ENCODE measurements around the gene PIGQ. TPM values are rescaled to one million over a fixed set of nuclear protein-coding genes. Genes with fewer than 3 reads are reported as not detected.
A peak's percentile ranks its signal among the peaks of the same experiment; 100 is the strongest.

The PIGQ gene
- total and polyA plus RNA-seq, 2 of the 13 experiments (the other 11 are each of a cell fraction or from before 2014, with no cell fraction given) = 7.7 to 19.7 TPM

DNA sequence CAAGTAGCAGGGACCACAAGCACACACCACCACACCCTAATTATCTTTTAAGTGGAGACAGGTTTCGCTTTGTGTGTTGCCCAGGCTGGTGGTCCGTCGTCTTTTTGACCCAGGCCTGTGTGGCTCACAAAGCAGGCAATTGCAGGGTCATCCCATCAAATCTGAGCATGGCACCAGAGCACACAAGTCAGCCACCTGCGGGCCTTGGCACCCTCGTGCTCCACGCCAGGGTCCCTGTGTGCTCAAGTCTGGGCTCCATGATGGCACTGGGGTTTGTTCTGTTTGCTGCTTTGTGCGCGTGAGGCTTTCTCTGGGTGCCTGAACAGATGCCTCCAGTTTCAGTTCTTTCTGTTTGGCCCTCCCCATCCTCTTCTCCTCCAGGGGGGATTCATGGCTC is 44.6 kb upstream of the PIGQ start (continued):
- TF ChIP-seq, protein P1, sequence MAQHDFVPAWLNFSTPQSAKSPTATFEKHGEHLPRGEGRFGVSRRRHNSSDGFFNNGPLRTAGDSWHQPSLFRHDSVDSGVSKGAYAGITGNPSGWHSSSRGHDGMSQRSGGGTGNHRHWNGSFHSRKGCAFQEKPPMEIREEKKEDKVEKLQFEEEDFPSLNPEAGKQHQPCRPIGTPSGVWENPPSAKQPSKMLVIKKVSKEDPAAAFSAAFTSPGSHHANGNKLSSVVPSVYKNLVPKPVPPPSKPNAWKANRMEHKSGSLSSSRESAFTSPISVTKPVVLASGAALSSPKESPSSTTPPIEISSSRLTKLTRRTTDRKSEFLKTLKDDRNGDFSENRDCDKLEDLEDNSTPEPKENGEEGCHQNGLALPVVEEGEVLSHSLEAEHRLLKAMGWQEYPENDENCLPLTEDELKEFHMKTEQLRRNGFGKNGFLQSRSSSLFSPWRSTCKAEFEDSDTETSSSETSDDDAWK (CRISPR knock-in tag; IDR thresholded peaks at IDR 0.05) = no peak
- TF ChIP-seq, protein P2, sequence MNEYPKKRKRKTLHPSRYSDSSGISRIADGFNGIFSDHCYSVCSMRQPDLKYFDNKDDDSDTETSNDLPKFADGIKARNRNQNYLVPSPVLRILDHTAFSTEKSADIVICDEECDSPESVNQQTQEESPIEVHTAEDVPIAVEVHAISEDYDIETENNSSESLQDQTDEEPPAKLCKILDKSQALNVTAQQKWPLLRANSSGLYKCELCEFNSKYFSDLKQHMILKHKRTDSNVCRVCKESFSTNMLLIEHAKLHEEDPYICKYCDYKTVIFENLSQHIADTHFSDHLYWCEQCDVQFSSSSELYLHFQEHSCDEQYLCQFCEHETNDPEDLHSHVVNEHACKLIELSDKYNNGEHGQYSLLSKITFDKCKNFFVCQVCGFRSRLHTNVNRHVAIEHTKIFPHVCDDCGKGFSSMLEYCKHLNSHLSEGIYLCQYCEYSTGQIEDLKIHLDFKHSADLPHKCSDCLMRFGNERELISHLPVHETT (CRISPR knock-in tag; conservative IDR thresholded peaks at IDR 0.05) = no peak
- TF ChIP-seq, protein P3, sequence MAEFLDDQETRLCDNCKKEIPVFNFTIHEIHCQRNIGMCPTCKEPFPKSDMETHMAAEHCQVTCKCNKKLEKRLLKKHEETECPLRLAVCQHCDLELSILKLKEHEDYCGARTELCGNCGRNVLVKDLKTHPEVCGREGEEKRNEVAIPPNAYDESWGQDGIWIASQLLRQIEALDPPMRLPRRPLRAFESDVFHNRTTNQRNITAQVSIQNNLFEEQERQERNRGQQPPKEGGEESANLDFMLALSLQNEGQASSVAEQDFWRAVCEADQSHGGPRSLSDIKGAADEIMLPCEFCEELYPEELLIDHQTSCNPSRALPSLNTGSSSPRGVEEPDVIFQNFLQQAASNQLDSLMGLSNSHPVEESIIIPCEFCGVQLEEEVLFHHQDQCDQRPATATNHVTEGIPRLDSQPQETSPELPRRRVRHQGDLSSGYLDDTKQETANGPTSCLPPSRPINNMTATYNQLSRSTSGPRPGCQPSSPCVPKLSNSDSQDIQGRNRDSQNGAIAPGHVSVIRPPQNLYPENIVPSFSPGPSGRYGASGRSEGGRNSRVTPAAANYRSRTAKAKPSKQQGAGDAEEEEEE (CRISPR knock-in tag; IDR thresholded peaks at IDR 0.05; ENCODE audit: borderline replicate concordance) = no peak
- TF ChIP-seq IRF2 (CRISPR knock-in tag; IDR thresholded peaks at IDR 0.05) (no peak), SATB2 (CRISPR knock-in tag; IDR thresholded peaks at IDR 0.05) (no peak), HNRNPK (IDR thresholded peaks at IDR 0.05; ENCODE audit: low read depth, low read length, poor library complexity, severe bottlenecking) (no peak), RBM22 (optimal IDR thresholded peaks at IDR 0.05; ENCODE audit: low read length) (peak; percentile 18), NFYB (CRISPR knock-in tag; IDR thresholded peaks at IDR 0.05) (no peak), ARNTL (CRISPR knock-in tag; IDR thresholded peaks at IDR 0.05) (no peak), MYC (CRISPR knock-in tag; IDR thresholded peaks at IDR 0.05; ENCODE audit: borderline replicate concordance) (no peak), TBP (CRISPR knock-in tag; IDR thresholded peaks at IDR 0.05) (no peak)
- TF ChIP-seq, protein P4, sequence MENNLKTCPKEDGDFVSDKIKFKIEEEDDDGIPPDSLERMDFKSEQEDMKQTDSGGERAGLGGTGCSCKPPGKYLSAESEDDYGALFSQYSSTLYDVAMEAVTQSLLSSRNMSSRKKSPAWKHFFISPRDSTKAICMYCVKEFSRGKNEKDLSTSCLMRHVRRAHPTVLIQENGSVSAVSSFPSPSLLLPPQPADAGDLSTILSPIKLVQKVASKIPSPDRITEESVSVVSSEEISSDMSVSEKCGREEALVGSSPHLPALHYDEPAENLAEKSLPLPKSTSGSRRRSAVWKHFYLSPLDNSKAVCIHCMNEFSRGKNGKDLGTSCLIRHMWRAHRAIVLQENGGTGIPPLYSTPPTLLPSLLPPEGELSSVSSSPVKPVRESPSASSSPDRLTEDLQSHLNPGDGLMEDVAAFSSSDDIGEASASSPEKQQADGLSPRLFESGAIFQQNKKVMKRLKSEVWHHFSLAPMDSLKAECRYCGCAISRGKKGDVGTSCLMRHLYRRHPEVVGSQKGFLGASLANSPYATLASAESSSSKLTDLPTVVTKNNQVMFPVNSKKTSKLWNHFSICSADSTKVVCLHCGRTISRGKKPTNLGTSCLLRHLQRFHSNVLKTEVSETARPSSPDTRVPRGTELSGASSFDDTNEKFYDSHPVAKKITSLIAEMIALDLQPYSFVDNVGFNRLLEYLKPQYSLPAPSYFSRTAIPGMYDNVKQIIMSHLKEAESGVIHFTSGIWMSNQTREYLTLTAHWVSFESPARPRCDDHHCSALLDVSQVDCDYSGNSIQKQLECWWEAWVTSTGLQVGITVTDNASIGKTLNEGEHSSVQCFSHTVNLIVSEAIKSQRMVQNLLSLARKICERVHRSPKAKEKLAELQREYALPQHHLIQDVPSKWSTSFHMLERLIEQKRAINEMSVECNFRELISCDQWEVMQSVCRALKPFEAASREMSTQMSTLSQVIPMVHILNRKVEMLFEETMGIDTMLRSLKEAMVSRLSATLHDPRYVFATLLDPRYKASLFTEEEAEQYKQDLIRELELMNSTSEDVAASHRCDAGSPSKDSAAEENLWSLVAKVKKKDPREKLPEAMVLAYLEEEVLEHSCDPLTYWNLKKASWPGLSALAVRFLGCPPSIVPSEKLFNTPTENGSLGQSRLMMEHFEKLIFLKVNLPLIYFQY (CRISPR knock-in tag; IDR thresholded peaks at IDR 0.05; ENCODE audit: borderline replicate concordance) = no peak
- TF ChIP-seq, protein P5, sequence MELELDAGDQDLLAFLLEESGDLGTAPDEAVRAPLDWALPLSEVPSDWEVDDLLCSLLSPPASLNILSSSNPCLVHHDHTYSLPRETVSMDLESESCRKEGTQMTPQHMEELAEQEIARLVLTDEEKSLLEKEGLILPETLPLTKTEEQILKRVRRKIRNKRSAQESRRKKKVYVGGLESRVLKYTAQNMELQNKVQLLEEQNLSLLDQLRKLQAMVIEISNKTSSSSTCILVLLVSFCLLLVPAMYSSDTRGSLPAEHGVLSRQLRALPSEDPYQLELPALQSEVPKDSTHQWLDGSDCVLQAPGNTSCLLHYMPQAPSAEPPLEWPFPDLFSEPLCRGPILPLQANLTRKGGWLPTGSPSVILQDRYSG (CRISPR knock-in tag; IDR thresholded peaks at IDR 0.05) = no peak
- TF ChIP-seq, protein P6, sequence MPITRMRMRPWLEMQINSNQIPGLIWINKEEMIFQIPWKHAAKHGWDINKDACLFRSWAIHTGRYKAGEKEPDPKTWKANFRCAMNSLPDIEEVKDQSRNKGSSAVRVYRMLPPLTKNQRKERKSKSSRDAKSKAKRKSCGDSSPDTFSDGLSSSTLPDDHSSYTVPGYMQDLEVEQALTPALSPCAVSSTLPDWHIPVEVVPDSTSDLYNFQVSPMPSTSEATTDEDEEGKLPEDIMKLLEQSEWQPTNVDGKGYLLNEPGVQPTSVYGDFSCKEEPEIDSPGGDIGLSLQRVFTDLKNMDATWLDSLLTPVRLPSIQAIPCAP (CRISPR knock-in tag; IDR thresholded peaks at IDR 0.05; ENCODE audit: low read depth) = no peak
- TF ChIP-seq, protein P7, sequence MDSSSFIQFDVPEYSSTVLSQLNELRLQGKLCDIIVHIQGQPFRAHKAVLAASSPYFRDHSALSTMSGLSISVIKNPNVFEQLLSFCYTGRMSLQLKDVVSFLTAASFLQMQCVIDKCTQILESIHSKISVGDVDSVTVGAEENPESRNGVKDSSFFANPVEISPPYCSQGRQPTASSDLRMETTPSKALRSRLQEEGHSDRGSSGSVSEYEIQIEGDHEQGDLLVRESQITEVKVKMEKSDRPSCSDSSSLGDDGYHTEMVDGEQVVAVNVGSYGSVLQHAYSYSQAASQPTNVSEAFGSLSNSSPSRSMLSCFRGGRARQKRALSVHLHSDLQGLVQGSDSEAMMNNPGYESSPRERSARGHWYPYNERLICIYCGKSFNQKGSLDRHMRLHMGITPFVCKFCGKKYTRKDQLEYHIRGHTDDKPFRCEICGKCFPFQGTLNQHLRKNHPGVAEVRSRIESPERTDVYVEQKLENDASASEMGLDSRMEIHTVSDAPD (CRISPR knock-in tag; IDR thresholded peaks at IDR 0.05) = no peak
- TF ChIP-seq, protein P8, sequence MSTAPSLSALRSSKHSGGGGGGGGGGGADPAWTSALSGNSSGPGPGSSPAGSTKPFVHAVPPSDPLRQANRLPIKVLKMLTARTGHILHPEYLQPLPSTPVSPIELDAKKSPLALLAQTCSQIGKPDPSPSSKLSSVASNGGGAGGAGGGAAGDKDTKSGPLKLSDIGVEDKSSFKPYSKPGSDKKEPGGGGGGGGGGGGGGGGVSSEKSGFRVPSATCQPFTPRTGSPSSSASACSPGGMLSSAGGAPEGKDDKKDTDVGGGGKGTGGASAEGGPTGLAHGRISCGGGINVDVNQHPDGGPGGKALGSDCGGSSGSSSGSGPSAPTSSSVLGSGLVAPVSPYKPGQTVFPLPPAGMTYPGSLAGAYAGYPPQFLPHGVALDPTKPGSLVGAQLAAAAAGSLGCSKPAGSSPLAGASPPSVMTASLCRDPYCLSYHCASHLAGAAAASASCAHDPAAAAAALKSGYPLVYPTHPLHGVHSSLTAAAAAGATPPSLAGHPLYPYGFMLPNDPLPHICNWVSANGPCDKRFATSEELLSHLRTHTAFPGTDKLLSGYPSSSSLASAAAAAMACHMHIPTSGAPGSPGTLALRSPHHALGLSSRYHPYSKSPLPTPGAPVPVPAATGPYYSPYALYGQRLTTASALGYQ (CRISPR knock-in tag; IDR thresholded peaks at IDR 0.05) = no peak

Data from HepG2 (cell line).